NCI-H2171 (cell line): ENCODE measurements around the gene MLLT3.

Experiments used
- DNase-seq: peaks from one replicate; lab custom pipeline; 2025; lab: John Stamatoyannopoulos, UW

The MLLT3 gene

DNA sequence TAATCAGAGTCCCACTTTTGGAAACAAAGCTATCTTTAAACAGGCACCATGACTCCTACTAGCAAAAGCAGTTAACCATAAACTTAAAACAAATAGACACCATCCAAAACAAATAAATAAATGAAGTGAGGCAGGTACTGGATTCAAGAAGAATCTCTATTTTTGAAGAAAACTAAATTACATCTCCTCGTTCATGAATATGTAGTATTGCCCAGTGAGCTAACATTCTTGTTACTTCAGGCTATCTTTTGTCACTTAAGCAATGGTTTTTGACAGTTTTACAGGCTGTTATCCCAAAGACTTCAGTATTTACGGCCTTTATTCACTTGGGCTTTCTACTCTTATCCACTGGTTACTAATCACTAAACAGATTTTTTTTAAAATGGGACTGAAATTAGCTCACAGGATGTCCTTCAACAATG lies 242.5 kb downstream of the MLLT3 start:
- DNase-seq: no peak

DNA sequence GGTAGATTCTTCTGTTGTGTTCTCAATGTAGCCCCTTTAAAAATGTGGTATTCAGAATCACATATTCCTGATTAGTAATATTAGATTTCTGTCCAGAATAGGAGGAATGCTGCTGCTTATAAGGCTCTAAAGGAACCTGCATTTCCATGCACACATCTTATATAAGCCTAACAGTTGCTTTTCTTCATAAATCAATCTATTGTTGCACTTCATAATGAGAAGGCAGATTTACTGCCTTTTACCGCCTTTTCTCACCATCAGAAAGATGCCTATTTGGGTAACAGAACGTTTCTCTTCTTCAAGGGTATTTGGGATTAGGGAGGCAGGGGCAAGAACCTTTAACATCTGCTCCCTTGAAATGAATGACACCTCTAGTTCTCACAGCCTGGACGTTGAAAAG lies 243.4 kb downstream of the MLLT3 start:
- no peak for DNase-seq

DNA sequence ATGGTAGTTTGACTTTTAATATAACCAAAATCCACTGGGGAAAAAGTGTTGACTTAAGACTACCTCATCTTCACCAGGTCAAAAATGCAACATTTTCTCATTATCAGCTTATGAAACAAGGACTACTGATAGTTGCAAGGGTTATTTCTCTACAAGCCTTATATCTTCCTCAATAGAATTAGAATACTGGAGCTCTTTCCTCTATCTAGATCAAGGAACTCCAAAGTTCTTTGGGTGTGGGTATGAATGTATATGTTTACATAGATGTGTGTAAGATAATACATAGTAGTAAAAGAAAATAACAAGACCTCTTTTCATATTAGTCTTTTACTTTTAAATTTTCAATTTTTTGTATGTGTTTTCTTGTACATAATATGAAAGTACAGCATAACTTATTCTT lies 244.5 kb downstream of the MLLT3 start:
- DNase-seq: no peak

DNA sequence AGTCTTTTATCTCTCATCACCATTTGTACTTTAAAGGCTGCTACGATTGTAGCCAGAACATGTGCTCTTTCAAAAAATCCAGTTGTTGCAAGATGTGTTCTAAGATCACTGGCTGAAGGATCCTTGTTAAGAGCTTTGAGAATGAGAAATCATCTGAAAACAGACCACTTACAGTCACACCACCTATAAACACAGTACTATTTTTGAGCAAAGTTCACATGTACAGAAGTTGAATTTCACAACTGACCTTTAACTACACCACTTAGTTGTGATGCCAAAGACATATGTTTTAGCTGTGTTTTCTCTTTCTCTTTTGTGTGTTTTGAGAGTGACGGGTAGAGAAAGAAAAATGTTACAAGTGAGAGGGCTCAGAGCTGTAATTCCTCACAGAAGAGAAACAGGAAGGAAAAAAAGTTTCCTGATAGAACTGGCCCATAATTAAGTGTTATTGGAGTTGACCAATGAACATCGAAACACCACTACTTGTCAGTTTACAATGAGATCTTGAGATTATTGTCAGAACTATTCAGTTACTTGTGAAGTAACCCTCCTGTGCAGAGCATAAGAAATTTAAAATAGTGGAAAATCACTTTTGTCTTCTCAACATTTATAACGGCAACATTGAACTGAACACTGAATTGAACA lies 245.4 kb downstream of the MLLT3 start:
- no peak for DNase-seq

DNA sequence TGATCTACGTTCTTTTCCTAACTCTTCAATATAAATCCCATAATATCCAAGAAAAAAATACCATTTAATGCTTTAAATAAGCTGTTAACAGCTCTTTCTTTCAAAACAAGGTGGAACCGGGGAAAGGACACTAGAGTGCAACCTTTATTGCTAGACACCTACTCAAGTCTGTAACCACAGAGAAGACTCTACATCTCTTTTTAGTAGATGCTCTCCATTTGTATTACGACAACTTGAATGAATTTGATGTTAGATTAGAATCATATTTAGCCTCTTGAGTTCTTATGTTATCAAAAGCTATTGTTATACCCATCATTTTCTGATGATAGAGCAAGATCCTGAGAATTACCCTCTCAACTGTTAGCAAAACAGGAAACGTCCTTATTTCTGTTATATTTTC lies 246.3 kb downstream of the MLLT3 start:
- no peak for DNase-seq

DNA sequence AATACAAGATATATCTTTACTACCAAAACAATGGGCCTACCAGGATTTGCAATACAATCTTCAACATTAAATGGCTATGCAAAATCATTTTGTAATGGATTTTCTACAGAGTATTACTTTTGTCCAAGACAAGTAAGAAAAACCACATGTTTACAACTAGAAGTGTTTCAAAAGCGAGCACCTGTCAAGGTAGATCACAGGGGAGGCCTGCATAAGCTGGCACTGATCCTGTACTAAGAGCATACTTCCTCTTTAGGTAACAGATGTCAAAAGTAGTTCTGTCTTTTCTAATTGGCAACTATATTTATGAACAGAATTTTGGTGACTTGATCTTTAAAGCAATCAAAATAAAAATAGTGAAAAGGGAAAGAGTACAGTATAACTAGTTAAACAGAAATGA lies 249.0 kb downstream of the MLLT3 start:
- DNase-seq: no peak

DNA sequence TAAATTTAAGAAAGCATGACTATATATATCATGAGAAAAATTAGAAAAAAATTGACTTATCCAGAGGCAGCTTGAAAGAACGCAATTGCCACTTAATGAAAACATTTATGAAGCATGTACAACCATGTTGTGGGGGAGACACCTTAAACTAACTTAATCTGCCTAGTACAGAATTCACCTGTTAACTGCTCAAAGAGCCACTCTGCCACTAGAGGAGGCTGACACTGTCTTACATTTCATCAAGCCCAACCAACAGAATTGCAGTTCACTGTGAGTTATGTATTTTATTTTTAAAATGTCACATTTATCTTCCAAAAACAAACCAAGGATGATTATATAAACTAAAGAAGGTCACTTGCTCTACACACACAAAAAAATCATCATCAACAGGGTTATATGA lies 252.9 kb downstream of the MLLT3 start:
- no peak for DNase-seq

DNA sequence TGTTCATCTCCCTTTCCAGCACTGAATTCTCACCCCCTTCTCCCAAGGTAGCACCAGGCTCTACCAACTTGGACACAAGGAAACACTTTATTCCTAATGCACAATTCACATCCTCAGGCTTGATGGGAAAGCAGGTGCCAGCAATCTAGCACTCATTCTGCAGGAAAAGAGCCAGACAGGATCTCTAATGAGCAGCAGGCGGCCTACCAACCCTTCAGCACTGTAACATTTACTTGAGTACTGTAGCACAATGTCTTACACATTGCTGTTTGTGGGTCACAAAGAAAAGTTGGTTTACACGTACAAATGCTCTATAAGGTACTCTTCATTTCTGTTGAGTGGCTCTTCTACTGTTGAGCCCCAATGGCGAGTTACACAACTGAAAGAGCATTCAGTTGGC lies 254.4 kb downstream of the MLLT3 start:
- DNase-seq: no peak

DNA sequence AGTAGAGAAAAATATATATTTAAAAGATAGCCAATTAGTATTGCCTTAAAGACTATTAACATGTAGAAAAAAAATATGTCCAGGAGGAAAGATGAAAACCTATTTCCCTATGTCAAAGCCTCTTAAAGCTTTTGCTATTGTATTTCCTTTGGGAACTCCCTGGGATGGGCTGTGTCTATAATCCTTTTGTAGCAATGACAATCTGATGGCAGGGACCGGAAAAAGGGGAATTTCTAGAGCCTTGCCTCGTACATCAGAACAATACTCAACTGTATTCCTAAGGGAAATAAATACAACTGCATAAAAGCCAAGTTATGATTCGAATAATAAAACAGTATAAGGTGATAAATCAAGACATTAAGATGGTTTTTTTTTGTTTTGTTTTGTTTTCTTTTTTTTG lies 257.3 kb downstream of the MLLT3 start:
- no peak for DNase-seq

DNA sequence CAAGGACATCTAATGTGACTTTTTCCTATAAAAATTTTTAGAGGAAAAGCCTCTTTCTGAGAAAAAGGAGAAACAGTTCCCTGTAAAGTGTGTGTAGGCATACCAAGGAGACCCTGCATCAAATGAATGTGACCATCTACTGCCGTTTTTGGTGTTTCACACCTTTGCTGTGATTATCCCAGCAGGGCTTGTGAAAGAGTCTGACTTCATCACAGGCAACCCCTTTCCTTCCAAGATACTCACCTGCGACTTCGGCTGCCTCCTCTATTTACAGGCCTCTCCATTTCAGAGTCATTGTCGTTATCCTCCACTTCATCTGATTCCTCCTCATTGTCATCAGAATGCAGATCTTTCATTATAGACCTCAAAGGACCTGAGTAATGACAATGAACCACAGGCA lies 259.1 kb downstream of the MLLT3 start:
- no peak for DNase-seq

DNA sequence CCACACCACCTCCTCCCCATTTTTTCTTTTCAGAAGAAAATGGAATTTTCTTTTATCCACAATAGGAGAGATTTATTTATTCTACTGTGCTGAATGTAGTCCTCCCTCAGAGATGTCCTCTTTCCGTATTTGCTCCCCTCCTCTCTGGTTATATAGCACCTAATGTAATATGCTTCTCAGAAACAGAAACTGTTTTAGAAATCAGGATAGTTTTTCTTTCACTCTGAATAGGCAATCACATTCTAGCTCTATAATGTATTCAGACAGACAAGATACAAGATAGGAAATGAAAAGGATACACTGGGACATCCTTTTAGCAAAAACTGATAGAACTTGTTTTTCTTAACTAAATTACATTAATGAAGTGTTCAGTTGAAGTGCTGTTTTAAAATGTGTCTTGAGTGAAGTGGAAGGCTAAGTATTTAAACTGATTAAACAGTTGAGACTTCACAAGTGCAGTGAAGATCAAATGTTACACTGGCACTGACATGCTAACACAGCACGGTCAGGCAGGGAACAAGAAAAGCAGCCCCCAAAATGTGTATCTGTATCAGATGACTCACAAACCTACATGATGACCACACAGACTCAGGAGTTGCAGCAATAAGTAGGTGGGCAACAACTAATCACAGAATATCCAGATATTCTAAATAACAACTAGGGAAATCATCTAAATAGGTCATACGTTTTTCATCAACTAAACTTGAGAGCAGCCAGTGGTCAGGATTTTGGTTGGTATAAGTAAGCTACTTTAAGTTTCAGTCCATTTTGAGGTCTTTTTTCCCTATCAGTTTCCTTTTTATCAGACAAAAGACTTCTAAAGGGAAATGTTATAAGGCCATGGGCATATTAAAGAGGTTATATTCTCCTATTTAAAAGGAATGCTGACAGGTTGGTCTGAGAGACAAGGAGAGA lies 260.4 kb downstream of the MLLT3 start:
- no peak for DNase-seq

DNA sequence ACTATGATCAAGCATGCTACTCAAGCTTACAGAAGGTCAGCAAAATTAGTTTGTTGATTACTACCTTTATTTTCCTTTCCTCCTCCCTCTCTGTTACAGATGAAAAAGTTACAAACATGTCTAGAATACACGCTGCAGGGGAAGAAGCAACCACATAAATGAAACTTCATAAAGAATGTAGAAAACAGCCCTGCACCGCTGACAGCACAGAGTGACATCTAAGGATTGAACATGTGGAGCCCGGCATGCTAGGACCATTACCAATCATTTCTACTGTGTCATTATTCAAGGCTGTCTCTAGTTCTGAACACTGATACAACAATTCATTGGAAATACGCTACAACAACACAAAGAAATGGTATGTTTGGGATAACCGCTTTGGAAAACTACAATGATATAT lies 261.1 kb downstream of the MLLT3 start:
- no peak for DNase-seq

DNA sequence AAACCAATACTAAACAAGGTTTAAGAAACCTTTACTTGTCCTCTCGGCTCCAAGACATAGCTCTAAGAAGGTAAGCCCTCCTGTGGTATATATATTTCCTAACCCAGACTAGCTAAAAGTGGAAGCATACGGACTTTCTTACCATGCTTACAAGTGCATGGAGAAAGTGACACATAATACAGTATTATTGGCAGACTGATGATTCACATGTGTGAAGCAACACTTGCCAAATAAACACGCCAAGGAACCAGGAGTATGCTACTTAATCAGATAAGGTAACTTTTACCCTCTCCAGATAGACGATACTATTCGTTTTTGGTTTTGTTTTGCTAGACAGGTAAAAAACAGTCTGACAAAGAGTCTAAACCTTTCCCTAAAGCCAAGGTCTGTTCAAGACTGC lies 264.1 kb downstream of the MLLT3 start:
- no peak for DNase-seq

DNA sequence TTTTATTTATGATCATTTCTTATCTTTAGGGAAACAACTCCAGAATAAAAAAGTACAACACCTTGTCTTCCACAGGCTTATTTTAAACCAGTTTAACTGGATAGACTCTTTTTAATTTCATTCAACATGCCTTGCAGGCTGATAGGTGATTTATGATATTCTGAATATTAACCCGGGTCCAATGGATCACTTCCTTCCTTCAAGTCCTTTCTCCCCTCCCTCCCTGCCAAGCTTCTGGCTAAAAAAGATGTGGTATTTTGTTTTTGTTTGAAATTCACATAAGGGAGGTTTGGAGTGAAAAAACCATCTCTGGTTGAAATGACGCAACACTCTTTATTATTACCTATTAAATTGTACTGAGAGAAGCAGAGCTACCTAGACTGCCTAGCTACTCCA lies 265.3 kb downstream of the MLLT3 start:
- no peak for DNase-seq

DNA sequence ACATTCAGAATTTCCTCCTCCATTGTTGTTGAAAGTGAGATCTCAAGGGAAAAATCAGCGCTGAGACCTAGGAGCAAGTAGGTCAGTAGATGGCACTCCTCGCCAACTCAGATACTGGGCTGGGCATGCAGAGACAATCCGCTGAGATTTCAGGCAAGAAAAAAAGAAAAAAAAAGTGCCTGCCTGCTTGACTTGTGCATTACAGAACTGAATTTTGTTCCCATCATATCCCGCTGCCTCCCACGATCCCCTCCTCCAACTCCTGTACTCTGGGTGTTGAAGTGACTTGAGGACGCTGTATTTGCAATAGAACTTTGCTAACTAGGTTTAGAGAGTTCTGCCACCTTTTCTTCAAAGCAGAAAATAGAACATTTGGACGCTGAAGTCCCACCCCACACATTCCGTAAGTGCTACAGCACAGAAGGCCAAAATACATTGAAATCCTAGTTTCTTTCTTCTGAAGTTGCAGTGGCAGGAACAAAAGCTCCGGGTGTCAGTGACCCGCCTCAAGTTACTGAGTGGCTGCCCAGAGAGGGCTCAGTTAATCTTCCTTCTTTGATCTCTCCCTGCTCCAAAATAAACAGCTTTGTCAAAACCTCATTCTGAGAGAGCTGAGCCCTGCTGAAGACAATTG lies 265.8 kb downstream of the MLLT3 start:
- DNase-seq: peak; percentile 51

DNA sequence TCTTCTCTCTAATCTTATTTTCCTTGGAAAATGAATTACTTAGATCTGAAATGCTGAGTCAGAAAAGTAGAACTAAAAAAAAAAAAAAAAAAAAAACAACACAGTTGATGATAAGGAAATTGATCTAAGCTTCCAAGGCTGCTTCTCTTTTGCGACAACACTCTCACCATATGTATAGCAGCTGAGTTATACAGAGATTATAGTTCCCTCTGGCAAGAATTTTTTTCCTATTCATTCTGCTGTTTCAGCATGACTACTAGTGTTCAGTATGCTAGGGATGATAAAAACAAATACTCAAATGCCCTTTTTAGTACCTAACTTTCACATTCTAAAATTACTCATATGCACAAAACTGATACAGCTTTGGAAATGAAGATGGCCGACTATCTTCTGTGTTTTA lies 267.3 kb downstream of the MLLT3 start:
- no peak for DNase-seq

DNA sequence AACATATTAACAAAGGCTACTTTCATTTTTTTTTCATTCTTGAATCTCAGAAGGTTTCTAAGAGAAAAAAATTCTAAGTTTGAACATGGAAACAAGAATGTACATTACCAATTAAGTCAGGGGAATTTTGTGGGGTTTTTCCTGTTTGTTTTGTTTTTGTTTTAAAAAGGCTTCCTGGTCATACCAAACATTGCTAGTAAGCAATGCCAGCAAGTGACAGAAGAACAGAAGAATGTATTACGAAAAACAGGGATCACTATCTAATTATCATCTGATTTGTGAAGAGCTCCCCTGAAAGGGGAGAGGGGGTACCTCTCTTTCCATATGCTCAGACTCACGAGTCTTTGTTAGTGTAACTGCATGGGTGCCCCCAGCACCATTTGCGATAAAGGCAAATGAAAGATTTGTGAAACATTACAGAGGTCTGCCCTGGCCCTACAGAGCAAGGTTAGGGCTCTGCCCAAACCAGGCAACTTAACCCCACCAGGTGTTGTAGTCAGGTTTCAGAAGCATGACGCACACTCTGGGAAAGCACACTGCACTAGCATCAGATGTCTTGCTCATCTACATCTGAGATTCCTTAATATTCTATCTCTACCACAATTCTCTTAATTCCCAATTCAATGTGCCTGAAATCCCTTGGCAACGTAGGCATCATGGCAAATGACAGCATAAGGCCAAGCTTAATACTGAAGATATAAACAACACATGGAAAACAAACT lies 268.2 kb downstream of the MLLT3 start:
- DNase-seq: no peak

DNA sequence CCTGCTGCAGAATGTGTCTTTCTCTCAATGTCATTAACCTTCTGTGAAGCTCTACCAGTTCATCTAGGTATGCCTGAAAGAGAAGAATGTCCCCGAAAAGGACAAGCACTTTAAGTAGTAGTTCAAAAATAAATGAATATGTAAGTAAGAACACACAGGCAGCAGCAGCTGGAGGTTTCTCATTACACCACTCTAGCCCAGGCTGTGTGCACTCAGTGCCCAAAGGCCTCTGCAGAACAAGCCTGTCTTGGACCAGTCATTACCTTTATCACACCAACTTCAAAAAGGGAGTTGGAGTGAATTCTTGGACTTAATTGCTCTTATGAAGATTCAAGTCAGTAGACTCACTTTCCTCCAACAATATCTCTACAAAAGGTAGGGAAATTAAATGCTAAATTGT lies 268.8 kb downstream of the MLLT3 start:
- DNase-seq: no peak

DNA sequence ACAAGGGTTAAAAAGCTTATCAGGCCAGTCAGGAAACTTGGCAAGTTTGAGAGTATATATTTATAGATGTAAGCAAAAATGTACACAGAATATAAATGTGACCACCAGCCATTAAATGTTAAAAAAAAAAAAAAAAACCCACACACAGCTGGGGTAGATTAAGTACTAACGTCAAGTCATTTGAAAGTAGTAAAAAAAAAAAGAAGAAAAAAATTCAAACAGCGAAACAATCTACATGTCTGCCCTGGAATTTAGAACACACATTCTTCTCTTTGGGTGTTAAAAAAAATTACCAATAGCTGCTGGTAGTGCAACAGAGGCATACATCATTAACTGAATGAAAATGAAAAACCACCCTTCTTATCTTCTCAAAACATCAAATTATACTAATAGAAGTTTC lies 269.7 kb downstream of the MLLT3 start:
- no peak for DNase-seq

DNA sequence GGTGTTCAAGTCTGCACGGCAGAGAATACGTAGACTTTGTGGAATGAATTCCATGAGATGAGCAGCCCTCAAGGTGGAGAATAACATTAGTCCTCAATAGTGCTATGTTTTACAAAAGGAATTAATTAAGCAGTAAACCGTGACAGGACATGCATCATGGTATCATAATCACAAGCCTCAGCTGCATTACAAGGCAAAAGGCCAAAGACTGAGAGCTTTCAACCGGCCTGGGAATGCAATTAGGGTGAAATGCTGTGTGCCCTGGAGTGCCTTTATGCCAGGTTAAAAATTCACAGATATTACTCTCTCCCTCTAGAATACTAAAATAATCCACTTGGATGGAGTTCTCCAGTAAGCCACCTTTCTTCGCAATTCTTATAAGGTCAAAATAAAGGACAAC lies 270.6 kb downstream of the MLLT3 start:
- DNase-seq: no peak

DNA sequence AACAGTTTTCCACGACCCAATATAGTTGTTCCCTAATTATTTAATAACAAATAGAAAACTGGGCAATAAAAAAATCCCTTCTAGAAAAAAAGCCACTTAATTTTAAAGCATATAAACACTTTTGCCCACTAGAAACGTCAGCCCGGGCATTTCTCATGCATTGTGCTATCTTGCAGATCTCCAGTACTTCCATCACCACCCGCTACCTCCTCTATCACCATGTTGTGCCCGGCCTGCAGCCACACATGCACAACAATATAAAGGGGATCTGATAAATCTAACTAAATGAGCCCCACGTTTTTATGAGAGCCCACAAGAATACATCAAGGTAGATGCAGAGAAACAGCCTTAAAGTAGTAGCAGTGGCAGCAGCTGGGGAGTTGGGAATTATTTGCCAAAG lies 272.7 kb downstream of the MLLT3 start:
- DNase-seq: no peak

DNA sequence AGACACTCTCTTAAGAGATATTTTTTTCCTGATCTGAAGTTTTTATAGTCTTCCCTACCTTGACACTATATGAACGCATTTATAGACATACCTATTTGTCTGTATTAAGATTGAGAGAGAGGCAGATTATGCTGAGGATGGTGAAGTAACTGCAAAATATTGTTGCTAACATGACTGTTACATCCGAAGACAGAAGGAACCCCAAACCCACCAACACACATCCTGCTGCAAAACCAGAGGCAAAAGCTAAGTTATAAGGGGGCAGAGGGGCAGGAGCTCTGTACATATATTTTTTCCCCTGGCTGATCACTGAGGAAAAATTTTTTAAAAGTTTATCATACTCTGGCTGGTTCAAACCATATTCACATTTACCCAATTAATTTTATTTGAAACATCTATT lies 279.0 kb downstream of the MLLT3 start:
- DNase-seq: no peak

DNA sequence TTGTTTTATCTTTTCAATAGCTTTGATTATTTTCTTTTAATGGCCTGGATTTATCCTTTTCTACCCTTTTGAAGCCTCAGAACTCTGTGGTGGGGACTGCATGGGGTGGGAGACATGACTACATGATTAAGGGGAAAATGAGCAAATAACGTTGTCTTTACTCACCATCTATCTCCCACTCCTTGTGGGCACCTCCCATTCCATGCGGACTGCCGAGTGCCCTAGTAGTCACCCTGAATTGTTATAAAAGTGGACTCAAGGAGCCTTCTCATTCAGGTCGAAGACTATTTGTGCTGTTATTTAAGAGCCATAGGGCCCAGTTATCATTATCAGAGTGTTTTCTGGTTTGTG lies 281.8 kb downstream of the MLLT3 start:
- no peak for DNase-seq
